ENCODE data around the gene OR10P1. TPM values are rescaled to one million over a fixed set of nuclear protein-coding genes. Genes with fewer than 3 reads are reported as not detected.

Gene OR10P1
- total and polyA plus RNA-seq, 2 of the 4 experiments (the other 2 are of a cell fraction), result not detected

DNA sequence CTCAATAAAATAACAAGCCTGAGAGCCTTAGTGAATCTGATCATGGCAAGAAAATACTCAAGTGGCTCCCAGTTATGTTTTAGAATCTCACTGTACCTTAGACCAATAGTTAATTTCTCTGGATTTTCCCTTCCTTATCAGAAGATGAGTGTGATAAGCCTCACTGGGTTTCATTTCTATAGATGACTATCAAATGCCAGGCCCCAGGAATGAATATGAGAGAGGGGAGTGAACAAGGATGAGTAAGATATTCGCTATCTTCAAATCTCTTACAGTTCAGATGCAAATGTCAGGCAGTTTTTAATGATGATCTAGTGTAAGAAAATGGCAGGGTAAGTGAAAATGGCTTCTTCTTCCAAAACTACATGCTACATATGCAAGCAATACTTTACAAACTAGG, 26.1 kb upstream of the OR10P1 start:
- no CpG with 5 or more reads among the region's 1 CpG for WGBS, 2 experiments (ENCODE audit: extremely low coverage in 2 of 2, insufficient read length in 1 of 2)

More for the DNA sequence above, 26.1 kb upstream of the OR10P1 start:
- no peak overlapping the region for H2AK5ac ChIP-seq (ENCODE audit: low read depth, low read length)
- H4K91ac ChIP-seq (ENCODE audit: insufficient read depth, low read depth, low read length), result no peak overlapping the region
- H3K79me1 ChIP-seq (ENCODE audit: low read depth in 1 of 2, low read length in 2 of 2), result no peaks in the 10 kb centered on the region
- BruUV-seq (replicated peaks), result no TSS peak
- DNase-seq (no peak), ATAC-seq (ENCODE audit: low read depth) (no peak)
- H3K18ac ChIP-seq (ENCODE audit: low read depth, low read length), result no peak overlapping the region
- dilution Hi-C loops (cut with HindIII; ENCODE audit: low sequenced_read_pairs, unreplicated experiment) (no loop called here), intact Hi-C loops (cut with micrococcal nuclease) (no loop called here), in situ Hi-C loops (cut with MboI; ENCODE audit: low sequenced_read_pairs) (loop anchor here (10.0 kb wide), 1 partner anchor 416 kb away; no protein-coding TSS in a partner anchor)
- H3K27ac ChIP-seq (ENCODE audit: insufficient read depth, low read length), result no peak overlapping the region
- H2BK120ac ChIP-seq (ENCODE audit: low read depth, low read length), result no peak overlapping the region
- H4K8ac ChIP-seq (ENCODE audit: low read depth in 2 of 2, low read length in 2 of 2), result no peak overlapping the region
- H2AK9ac ChIP-seq (replicated peaks; ENCODE audit: low read depth, low read length, poor library complexity), result no peak overlapping the region
- POLR2A ChIA-PET (ENCODE audit: unreplicated experiment), result no interaction called here
- peaks cover 2% of the 10 kb centered on the region for H3K27me3 ChIP-seq (ENCODE audit: control insufficient read depth, insufficient read depth, low read length)
- H3K9me1 ChIP-seq (ENCODE audit: insufficient read depth, low read length), result no peaks in the 10 kb centered on the region
- no peaks in the 10 kb centered on the region for H4K20me1 ChIP-seq (ENCODE audit: insufficient read depth, low read length)
- CTCF ChIA-PET, result no interaction called here
- H3K9ac ChIP-seq (ENCODE audit: low read depth, low read length), result no peak overlapping the region
- TF ChIP-seq RFX5 (IDR thresholded peaks at IDR 0.05; ENCODE audit: low read depth, low read length), result no peak
- no peak for TF ChIP-seq POLR2A (IDR thresholded peaks at IDR 0.05; ENCODE audit: low read depth, low read length)
- TF ChIP-seq CHD1 (IDR thresholded peaks at IDR 0.05; ENCODE audit: low read depth, low read length), result no peak
- TF ChIP-seq RAD21 (IDR thresholded peaks at IDR 0.05; ENCODE audit: low read length), result no peak
- TF ChIP-seq MAFK (IDR thresholded peaks at IDR 0.05; ENCODE audit: low read depth, low read length), result no peak
- TF ChIP-seq, protein P1, sequence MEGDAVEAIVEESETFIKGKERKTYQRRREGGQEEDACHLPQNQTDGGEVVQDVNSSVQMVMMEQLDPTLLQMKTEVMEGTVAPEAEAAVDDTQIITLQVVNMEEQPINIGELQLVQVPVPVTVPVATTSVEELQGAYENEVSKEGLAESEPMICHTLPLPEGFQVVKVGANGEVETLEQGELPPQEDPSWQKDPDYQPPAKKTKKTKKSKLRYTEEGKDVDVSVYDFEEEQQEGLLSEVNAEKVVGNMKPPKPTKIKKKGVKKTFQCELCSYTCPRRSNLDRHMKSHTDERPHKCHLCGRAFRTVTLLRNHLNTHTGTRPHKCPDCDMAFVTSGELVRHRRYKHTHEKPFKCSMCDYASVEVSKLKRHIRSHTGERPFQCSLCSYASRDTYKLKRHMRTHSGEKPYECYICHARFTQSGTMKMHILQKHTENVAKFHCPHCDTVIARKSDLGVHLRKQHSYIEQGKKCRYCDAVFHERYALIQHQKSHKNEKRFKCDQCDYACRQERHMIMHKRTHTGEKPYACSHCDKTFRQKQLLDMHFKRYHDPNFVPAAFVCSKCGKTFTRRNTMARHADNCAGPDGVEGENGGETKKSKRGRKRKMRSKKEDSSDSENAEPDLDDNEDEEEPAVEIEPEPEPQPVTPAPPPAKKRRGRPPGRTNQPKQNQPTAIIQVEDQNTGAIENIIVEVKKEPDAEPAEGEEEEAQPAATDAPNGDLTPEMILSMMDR (conservative IDR thresholded peaks at IDR 0.05; ENCODE audit: low read depth, low read length), result no peak
- TF ChIP-seq MXI1 (IDR thresholded peaks at IDR 0.05; ENCODE audit: borderline replicate concordance, low read depth, low read length), result no peak
- no peak for TF ChIP-seq CEBPB (IDR thresholded peaks at IDR 0.05; ENCODE audit: low read depth, low read length)
- TF ChIP-seq NFE2L2 (IDR thresholded peaks at IDR 0.05; ENCODE audit: low read depth, low read length), result no peak
- no peak for TF ChIP-seq MAZ (IDR thresholded peaks at IDR 0.05; ENCODE audit: borderline replicate concordance, low read depth, low read length)
- H3K4ac ChIP-seq (ENCODE audit: low read depth, low read length), result no peak overlapping the region
- H3K56ac ChIP-seq (ENCODE audit: extremely low read depth, insufficient read depth, low read length), result no peak overlapping the region
- no peaks in the 10 kb centered on the region for H3K4me1 ChIP-seq (ENCODE audit: control insufficient read depth, insufficient read depth, low read length)
- no peaks in the 10 kb centered on the region for H3K9me3 ChIP-seq (ENCODE audit: control insufficient read depth, insufficient read depth, low read length)
- H4K5ac ChIP-seq (ENCODE audit: low read depth, low read length), result no peak overlapping the region
- H3K36me3 ChIP-seq (ENCODE audit: control insufficient read depth, insufficient read depth, low read length), result no peaks in the 10 kb centered on the region
- H2BK5ac ChIP-seq (ENCODE audit: low read depth, low read length, poor library complexity, severe bottlenecking), result no peak overlapping the region
- H3K4me2 ChIP-seq (ENCODE audit: low read depth, low read length), result no peak overlapping the region
- no peak overlapping the region for H3K4me3 ChIP-seq (ENCODE audit: insufficient read depth, low read depth, low read length)
- no peak overlapping the region for H3K14ac ChIP-seq (replicated peaks; ENCODE audit: low read depth, low read length)
- H3K23ac ChIP-seq (ENCODE audit: low read depth, low read length), result no peak overlapping the region
- no peak overlapping the region for H2AFZ ChIP-seq (replicated peaks; ENCODE audit: low read length, poor library complexity)
- no peak overlapping the region for H2BK20ac ChIP-seq (ENCODE audit: low read depth, low read length)
- no peak overlapping the region for H2BK15ac ChIP-seq (ENCODE audit: low read depth, low read length)
